Spleen (tissue), 7 donors: ENCODE results near the gene CXXC5.

Source experiments
- CTCF ChIP-seq, 11 experiments: fragments of 200-600 bp in 7 of 11; fragments of 450-650 bp in 4 of 11; sonication (generic) in 4 of 11; IDR thresholded peaks in 8 of 11; conservative IDR thresholded peaks in 3 of 11; 1 replicate in 7 of 11; 2 replicates in 4 of 11; pipeline versions ENCODE4 v1.4.0 to v1.8.0; 2016 to 2021; ENCODE audit warnings: antibody characterized with exemption in 11 of 11, inconsistent platforms in 4 of 11, mild to moderate bottlenecking in 1 of 11
- POLR2AphosphoS5 ChIP-seq, 3 donors: sonication (generic); formaldehyde crosslinking; IDR thresholded peaks; one replicate each; pipeline ENCODE4 v1.5.1; 2017; ENCODE audit warnings: antibody characterized with exemption in 3 of 3
- donor health status: DM: no; HTN: no; CAD: no; lungs with moderate emphysema.
- donor health status: DM: no; HTN: no; CAD: no.
- donor health status: DM: no; HTN: no; CAD: no.

DNA sequence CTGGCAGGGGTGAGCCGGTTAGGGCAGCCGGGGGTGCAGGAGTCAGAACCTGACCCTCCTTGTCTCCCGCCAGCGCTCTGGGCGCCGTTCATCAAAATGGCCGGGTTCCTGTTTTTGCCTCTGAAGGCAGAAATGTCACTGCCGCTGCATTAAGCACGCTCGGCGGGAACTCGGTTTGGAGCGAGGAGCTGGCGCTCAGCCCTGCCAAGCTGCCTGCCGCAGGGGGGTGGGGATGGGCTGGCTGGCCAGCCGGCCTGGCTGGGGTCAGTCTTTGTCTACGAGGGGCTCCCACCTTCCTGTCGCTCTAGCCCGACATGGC lies 63.7 kb downstream of the CXXC5 start:
- TF ChIP-seq POLR2AphosphoS5 (IDR thresholded peaks at IDR 0.05) (no peak), CTCF (IDR thresholded peaks at IDR 0.05 in 8 of 11, conservative IDR thresholded peaks at IDR 0.05 in 3 of 11) (no peak)
